Psoas muscle (tissue), 8 donors: ENCODE results near the gene ARHGAP32. TPM values are rescaled to one million over a fixed set of nuclear protein-coding genes. Genes with fewer than 3 reads are reported as not detected.

Experiments
- ATAC-seq, 4 donors: fragments of 200-7000 bp; cut with Tn5 transposase; one replicate each; pipeline ENCODE4 v1.9.1; 2020; ENCODE audit warnings: moderate library complexity in 3 of 4, mild to moderate bottlenecking in 2 of 4
- DNase-seq, 2 donors: peaks; one replicate each; pipeline ENCODE4 v3.0.0-alpha.2; 2020
- H3K27ac ChIP-seq: fragments of 200-600 bp; one replicate; pipeline ENCODE4 v1.8.0; 2022
- H3K27me3 ChIP-seq, 3 donors: fragments of 200-600 bp in 1 of 3; one replicate each; pipeline versions ENCODE4 v1.6.1 to v1.8.0; 2013 to 2022; ENCODE audit warnings: low read length in 2 of 3, mild to moderate bottlenecking in 2 of 3, moderate library complexity in 1 of 3; ENCODE audit not compliant: insufficient read depth in 3 of 3
- H3K36me3 ChIP-seq, 2 donors: fragments of 200-600 bp in 1 of 2; one replicate each; pipeline versions ENCODE4 v1.6.1 to v1.8.0; 2013 to 2022; ENCODE audit warnings: low read depth in 1 of 2, mild to moderate bottlenecking in 1 of 2, moderate library complexity in 1 of 2; ENCODE audit not compliant: insufficient read depth in 1 of 2
- H3K4me1 ChIP-seq: fragments of 200-600 bp; one replicate; pipeline ENCODE4 v1.8.0; 2022
- H3K4me3 ChIP-seq: fragments of 200-600 bp; one replicate; pipeline ENCODE4 v1.8.0; 2022; ENCODE audit warnings: mild to moderate bottlenecking
- H3K9me3 ChIP-seq: fragments of 200-600 bp; one replicate; pipeline ENCODE4 v1.8.0; 2022
- WGBS, 3 donors: extraction: QIAGEN DNeasy Blood & Tissue Kit; methylation state at CpG; one replicate each; pipeline versions ENCODE4 v1.1.6 to v1.1.7; 2013; 5-methylcytosine and 5-hydroxymethylcytosine counted together
- intact Hi-C, 2 donors: fragments of 100-400 bp; cut with DNase I; formaldehyde crosslinking; loops; one replicate each; pipeline versions ENCODE4 v1.11.0 to v1.14.2; 2022
- polyA plus RNA-seq, 3 donors: library from polyadenylated mRNA; stranded (reverse); fragments of 200-250 nt; gene quantifications; one replicate each; pipeline ENCODE4 v1.2.3, GENCODE V29; 2013
- total RNA-seq, 4 donors: library from RNA; stranded (reverse); fragmentation: NEBNext Ultra II Directional in 2 of 4; extraction: Animal tissue kit (Norgen Biotek cat#: 25700) in 2 of 4; gene quantifications; one replicate each; pipeline versions ENCODE4 v1.2.1 to v1.2.4, GENCODE V29; 2021 to 2023
- TF ChIP-seq, protein P1 (sequence below): fragments of 200-600 bp; IDR thresholded peaks from one replicate; pipeline ENCODE4 v1.8.0; 2022; ENCODE audit warnings: antibody characterized with exemption
- donor health status: healthy with polysubstance abuse.
- donor health status: DM: no; HTN: no; CAD: no; lungs with moderate emphysema.
- donor health status: Bipolar disorder and iron deficiency.
- donor health status: healthy.
- donor health status: DM: yes; HTN: yes; CAD: no.
- donor health status: DM: no; HTN: no; CAD: no.
- donor health status: DM: no; HTN: no; CAD: no.
- donor health status: DM: yes; HTN: yes; CAD: no.

Gene ARHGAP32
- total and polyA plus RNA-seq, 7 donors = 1.3 to 10.1 (median 6.4) TPM

DNA sequence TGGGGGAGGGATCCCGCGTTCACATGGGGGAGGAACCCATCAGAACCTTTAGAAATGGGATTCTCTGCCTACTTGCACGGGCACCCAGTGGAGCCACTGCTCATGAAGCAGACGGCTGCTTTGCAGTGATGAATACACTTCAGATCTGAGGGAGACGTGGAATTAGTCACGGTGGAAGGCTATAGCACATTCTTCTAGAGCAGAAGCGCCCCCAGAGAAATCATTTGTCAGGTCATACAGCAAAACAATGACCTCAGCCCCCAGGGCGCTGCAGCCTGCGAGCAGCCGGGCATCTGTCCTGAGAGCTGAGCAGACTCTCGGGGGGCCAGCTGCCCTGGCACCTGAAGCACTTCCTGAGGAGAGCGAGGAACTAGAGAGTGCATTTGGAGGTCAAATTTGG is 262.1 kb downstream of the ARHGAP32 start:
- H3K4me3 ChIP-seq = no peak overlapping the region
- no peak for DNase-seq
- 28 to 48% (median 45%) methylated on average over 12 of the region's 12 CpGs for WGBS, 3 donors
- no peak for ATAC-seq
- intact Hi-C loops = no loop called here
- TF ChIP-seq, protein P1, sequence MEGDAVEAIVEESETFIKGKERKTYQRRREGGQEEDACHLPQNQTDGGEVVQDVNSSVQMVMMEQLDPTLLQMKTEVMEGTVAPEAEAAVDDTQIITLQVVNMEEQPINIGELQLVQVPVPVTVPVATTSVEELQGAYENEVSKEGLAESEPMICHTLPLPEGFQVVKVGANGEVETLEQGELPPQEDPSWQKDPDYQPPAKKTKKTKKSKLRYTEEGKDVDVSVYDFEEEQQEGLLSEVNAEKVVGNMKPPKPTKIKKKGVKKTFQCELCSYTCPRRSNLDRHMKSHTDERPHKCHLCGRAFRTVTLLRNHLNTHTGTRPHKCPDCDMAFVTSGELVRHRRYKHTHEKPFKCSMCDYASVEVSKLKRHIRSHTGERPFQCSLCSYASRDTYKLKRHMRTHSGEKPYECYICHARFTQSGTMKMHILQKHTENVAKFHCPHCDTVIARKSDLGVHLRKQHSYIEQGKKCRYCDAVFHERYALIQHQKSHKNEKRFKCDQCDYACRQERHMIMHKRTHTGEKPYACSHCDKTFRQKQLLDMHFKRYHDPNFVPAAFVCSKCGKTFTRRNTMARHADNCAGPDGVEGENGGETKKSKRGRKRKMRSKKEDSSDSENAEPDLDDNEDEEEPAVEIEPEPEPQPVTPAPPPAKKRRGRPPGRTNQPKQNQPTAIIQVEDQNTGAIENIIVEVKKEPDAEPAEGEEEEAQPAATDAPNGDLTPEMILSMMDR = no peak
- H3K27me3 ChIP-seq = peaks cover 0 to 2% (median 0%) of the 10 kb centered on the region in 3 donors
- no peak overlapping the region for H3K27ac ChIP-seq
- no peaks in the 10 kb centered on the region for H3K36me3 ChIP-seq
- H3K4me1 ChIP-seq = no peaks in the 10 kb centered on the region
- no peaks in the 10 kb centered on the region for H3K9me3 ChIP-seq

DNA sequence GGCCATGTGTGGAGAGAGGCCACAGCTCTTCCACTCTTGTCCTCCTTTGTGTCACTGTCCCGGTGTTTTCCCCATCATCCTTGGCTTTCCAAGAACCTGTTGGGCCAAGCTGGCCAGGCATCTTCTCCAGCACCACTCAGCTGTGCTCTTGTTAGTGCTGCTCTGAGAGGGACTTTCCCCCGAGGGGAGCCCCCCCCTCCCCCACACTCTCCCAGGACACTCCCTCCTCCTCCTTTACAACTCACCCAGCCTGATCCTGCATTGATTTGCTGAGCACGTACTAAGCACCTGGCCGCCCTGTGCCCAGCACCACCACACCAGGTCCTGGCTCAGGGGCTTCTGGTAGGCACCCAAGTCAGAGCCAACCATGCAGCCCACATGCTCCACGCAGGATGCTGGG is 262.7 kb downstream of the ARHGAP32 start:
- Histone ChIP-seq H3K27me3 (peaks cover 0 to 2% (median 0%) of the 10 kb centered on the region in 3 donors), H3K9me3 (no peaks in the 10 kb centered on the region), H3K36me3 (no peaks in the 10 kb centered on the region), H3K4me1 (no peaks in the 10 kb centered on the region), H3K27ac (no peak overlapping the region), H3K4me3 (no peak overlapping the region)
- no peak for ATAC-seq
- intact Hi-C loops = no loop called here
- TF ChIP-seq, protein P1 = no peak
- no peak for DNase-seq
- WGBS, 3 donors = 44 to 62% (median 49%) methylated on average over 5 of the region's 5 CpGs

GRCh38 chr11:128928400-128928799 is 263.7 kb downstream of the ARHGAP32 start:
- no peak overlapping the region for H3K27ac ChIP-seq
- no peaks in the 10 kb centered on the region for H3K4me1 ChIP-seq
- WGBS, 3 donors = 59 to 76% (median 64%) methylated on average over 5 of the region's 5 CpGs
- TF ChIP-seq, protein P1 = no peak
- H3K27me3 ChIP-seq = peaks cover 0 to 3% (median 0%) of the 10 kb centered on the region in 3 donors
- DNase-seq = no peak
- no peaks in the 10 kb centered on the region for H3K9me3 ChIP-seq
- H3K4me3 ChIP-seq = no peak overlapping the region
- no peak for ATAC-seq
- H3K36me3 ChIP-seq = no peaks in the 10 kb centered on the region
- intact Hi-C loops = no loop called here

- ATAC-seq (no peak), DNase-seq (no peak)
- Histone ChIP-seq H3K9me3 (no peaks in the 10 kb centered on the region), H3K27ac (no peak overlapping the region), H3K4me1 (no peaks in the 10 kb centered on the region), H3K4me3 (no peak overlapping the region), H3K27me3 (peaks cover 0 to 3% (median 0%) of the 10 kb centered on the region in 3 donors), H3K36me3 (no peaks in the 10 kb centered on the region)
- intact Hi-C loops = no loop called here
- TF ChIP-seq, protein P1 = no peak
- 73 to 78% (median 75%) methylated on average over 11 to 12 of the region's 12 CpGs for WGBS, 3 donors
Observed at GRCh38 chr11:128927683-128928336, 264.3 kb downstream of the ARHGAP32 start.

DNA sequence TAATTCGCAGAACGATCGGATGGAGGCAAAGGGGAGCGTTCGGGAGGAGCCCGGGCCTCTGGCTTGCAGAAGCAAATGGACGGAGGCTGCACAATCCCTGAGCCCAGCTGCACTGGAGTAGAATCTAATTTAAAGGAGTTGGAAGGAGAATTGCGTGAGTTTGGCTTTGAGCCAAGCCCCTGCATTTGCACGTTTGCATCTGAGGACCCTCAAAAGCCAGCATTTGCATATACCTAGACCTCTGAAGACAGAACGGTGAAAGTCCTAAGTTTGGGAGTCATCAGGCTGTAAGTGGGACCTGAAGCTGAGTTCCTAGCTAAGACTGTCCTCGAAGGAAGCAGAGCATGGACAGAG is 265.0 kb downstream of the ARHGAP32 start:
- DNase-seq (no peak), ATAC-seq (no peak)
- intact Hi-C loops = no loop called here
- Histone ChIP-seq H3K9me3 (no peaks in the 10 kb centered on the region), H3K27me3 (peaks cover 0 to 3% (median 0%) of the 10 kb centered on the region in 3 donors), H3K4me1 (no peaks in the 10 kb centered on the region), H3K4me3 (no peak overlapping the region), H3K27ac (no peak overlapping the region), H3K36me3 (no peaks in the 10 kb centered on the region)
- TF ChIP-seq, protein P1 = no peak
- 60 to 68% (median 63%) methylated on average over 11 of the region's 11 CpGs for WGBS, 3 donors
